HCT116 (cell line): Measurements from ENCODE around the gene TRO. TPM values are rescaled to one million over a fixed set of nuclear protein-coding genes. Genes with fewer than 3 reads are reported as not detected.

Source experiments
- ATAC-seq: fragments of 200-7000 bp; cut with Tn5 transposase; 2 replicates; pipeline ENCODE4 v1.9.1; 2020; ENCODE audit warnings: mild to moderate bottlenecking, moderate library complexity
- BruUV-seq: library from RNA; stranded (reverse); fragments of 400-500 nt; replicated peaks from 2 replicates; lab custom pipeline; 2021; lab: Mats Ljungman, UMichigan
- CTCF ChIA-PET: fragments of 300-600 bp; sonication (Branson Sonifier 250); formaldehyde crosslinking; loops from one replicate; lab custom pipeline; 2021; ENCODE audit warnings: antibody characterized with exemption; lab: Charles Lee
- POLR2A ChIA-PET: fragments of 300-600, 350-600 bp; sonication (Branson Sonifier 250); formaldehyde crosslinking; loops from one replicate; lab custom pipeline; 2021; ENCODE audit warnings: antibody characterized with exemption; lab: Charles Lee
- RAD21 ChIA-PET, 2 experiments: fragments of 300-600 bp; sonication (Branson Sonifier 250); formaldehyde crosslinking; loops; one replicate each; lab custom pipeline; 2023; ENCODE audit warnings: low total read pairs in 2 of 2; ENCODE audit not compliant: uncharacterized antibody in 2 of 2, unreplicated experiment in 2 of 2, low non-redundant PET in 1 of 2; lab: Charles Lee
- DNase-seq: peaks from one replicate; pipeline ENCODE4 v3.0.0-alpha.2; 2010; ENCODE audit warnings: low read depth, low spot score
- H2AFZ ChIP-seq: fragments of 200-600 bp; shearing (Covaris generic), sonication (generic); 2 replicates; pipeline ENCODE4 v1.6.1; 2017; ENCODE audit warnings: low read depth, mixed run types, mixed read lengths, antibody characterized with exemption, low read length; ENCODE audit not compliant: poor library complexity, severe bottlenecking
- H3K27ac ChIP-seq: 2 replicates; pipeline ENCODE4 v1.5.1; 2012; ENCODE audit warnings: low read depth, low read length
- H3K27me3 ChIP-seq: fragments of 200-600 bp; sonication (generic); 2 replicates; pipeline ENCODE4 v1.6.1; 2016; ENCODE audit warnings: mixed run types, low read length, mixed read lengths; ENCODE audit not compliant: insufficient read depth
- H3K36me3 ChIP-seq, 2 experiments: fragments of 200-500 bp in 1 of 2; fragments of 200-600 bp in 1 of 2; sonication (Bioruptor generic) in 1 of 2; sonication (generic) in 1 of 2; 2 replicates each; pipeline versions ENCODE4 v1.5.1 to v1.6.1; 2014 to 2016; ENCODE audit warnings: low read length in 2 of 2, inconsistent platforms in 1 of 2, mixed read lengths in 1 of 2, mixed run types in 1 of 2; ENCODE audit not compliant: insufficient read depth in 2 of 2, control insufficient read depth in 1 of 2
- H3K4me1 ChIP-seq, 2 experiments: fragments of 200-600 bp in 1 of 2; sonication (generic) in 1 of 2; 2 replicates each; pipeline versions ENCODE4 v1.5.1 to v1.6.1; 2012 to 2017; ENCODE audit warnings: low read length in 2 of 2, inconsistent platforms in 1 of 2, mild to moderate bottlenecking in 1 of 2, mixed read lengths in 1 of 2, mixed run types in 1 of 2, moderate library complexity in 1 of 2; ENCODE audit not compliant: insufficient read depth in 2 of 2, control insufficient read depth in 1 of 2
- H3K4me2 ChIP-seq: fragments of 200-600 bp; sonication (generic); 2 replicates; pipeline ENCODE4 v1.6.1; 2017; ENCODE audit warnings: mixed run types, low read length, mixed read lengths
- H3K4me3 ChIP-seq, 2 experiments: fragments of 200-600 bp in 1 of 2; sonication (generic) in 1 of 2; replicated peaks in 1 of 2; 2 replicates each; pipeline ENCODE4 v1.5.1; 2011 to 2016; ENCODE audit warnings: low read length in 2 of 2, control low read depth in 1 of 2, low read depth in 1 of 2, mild to moderate bottlenecking in 1 of 2, mixed read lengths in 1 of 2, mixed run types in 1 of 2
- H3K79me2 ChIP-seq: fragments of 200-600 bp; sonication (generic); 2 replicates; pipeline ENCODE4 v1.6.1; 2017; ENCODE audit warnings: mild to moderate bottlenecking, mixed run types, low read length, moderate library complexity, mixed read lengths; ENCODE audit not compliant: insufficient read depth
- H3K9ac ChIP-seq: fragments of 200-600 bp; sonication (generic); 2 replicates; pipeline ENCODE4 v1.6.1; 2016; ENCODE audit warnings: low read length, mixed read lengths
- H3K9me2 ChIP-seq: fragments of 200-600 bp; sonication (generic), shearing (Covaris generic); 2 replicates; pipeline ENCODE4 v1.6.1; 2017; ENCODE audit warnings: mixed run types, mild to moderate bottlenecking, moderate library complexity; ENCODE audit not compliant: insufficient read depth
- H3K9me3 ChIP-seq, 2 experiments: fragments of 200-500 bp in 1 of 2; fragments of 200-600 bp in 1 of 2; sonication (Bioruptor generic) in 1 of 2; sonication (generic) in 1 of 2; 2 replicates each; pipeline ENCODE4 v1.6.1; 2014 to 2017; ENCODE audit warnings: low read length in 2 of 2, mixed read lengths in 2 of 2, inconsistent platforms in 1 of 2, low read depth in 1 of 2, mild to moderate bottlenecking in 1 of 2, mixed run types in 1 of 2, moderate library complexity in 1 of 2; ENCODE audit not compliant: control insufficient read depth in 1 of 2, insufficient read depth in 1 of 2
- H4K20me1 ChIP-seq: fragments of 200-600 bp; sonication (generic), shearing (Covaris generic); 2 replicates; pipeline ENCODE4 v1.6.1; 2017; ENCODE audit warnings: mixed run types, mild to moderate bottlenecking, moderate library complexity; ENCODE audit not compliant: insufficient read depth
- CBX3 ChIP-seq: IDR thresholded peaks from 2 replicates; pipeline ENCODE4 v1.6.1; 2012; ENCODE audit warnings: low read depth
- CEBPB ChIP-seq: IDR thresholded peaks from 2 replicates; pipeline ENCODE4 v1.6.1; 2012; ENCODE audit warnings: low read depth
- CTCF ChIP-seq, 3 experiments: fragments of 200-600 bp in 1 of 3; sonication (generic) in 1 of 3; IDR thresholded peaks in 2 of 3; conservative IDR thresholded peaks in 1 of 3; 2 replicates each; pipeline ENCODE4 v1.5.1; 2012 to 2017; ENCODE audit warnings: low read depth in 2 of 3, low read length in 2 of 3, antibody characterized with exemption in 1 of 3, borderline replicate concordance in 1 of 3, control low read depth in 1 of 3, mild to moderate bottlenecking in 1 of 3, mixed read lengths in 1 of 3, mixed run types in 1 of 3, moderate library complexity in 1 of 3; ENCODE audit not compliant: insufficient read depth in 1 of 3
- EGR1 ChIP-seq: IDR thresholded peaks from 2 replicates; pipeline ENCODE4 v1.6.1; 2012; ENCODE audit warnings: low read depth
- EZH2 ChIP-seq: fragments of 200-600 bp; sonication (generic); IDR thresholded peaks from 2 replicates; pipeline ENCODE4 v1.6.1; 2017; ENCODE audit warnings: antibody characterized with exemption, mixed run types
- JUND ChIP-seq: IDR thresholded peaks from 2 replicates; pipeline ENCODE4 v1.6.1; 2012
- POLR2AphosphoS5 ChIP-seq: IDR thresholded peaks from 2 replicates; pipeline ENCODE4 v1.6.1; 2011; ENCODE audit warnings: mild to moderate bottlenecking, low read depth, low read length, moderate library complexity
- SRF ChIP-seq: IDR thresholded peaks from 2 replicates; pipeline ENCODE4 v1.6.1; 2012; ENCODE audit warnings: low read depth
- YY1 ChIP-seq: IDR thresholded peaks from 2 replicates; pipeline ENCODE4 v1.6.1; 2011; ENCODE audit warnings: low read length, low read depth, moderate library complexity, mild to moderate bottlenecking; ENCODE audit not compliant: insufficient replicate concordance; ENCODE audit errors: extremely low read depth
- ZBTB33 ChIP-seq: IDR thresholded peaks from 2 replicates; pipeline ENCODE4 v1.6.1; 2011; ENCODE audit warnings: mild to moderate bottlenecking, low read length, moderate library complexity; ENCODE audit not compliant: insufficient replicate concordance; ENCODE audit errors: extremely low read depth
- ZFX ChIP-seq: fragments of 450-650 bp; IDR thresholded peaks from 2 replicates; pipeline ENCODE4 v1.6.1; 2017
- intact Hi-C: fragments of 100-400 bp; cut with micrococcal nuclease; formaldehyde crosslinking; loops from 2 replicates; pipeline ENCODE4 v1.10.0; 2022
- total RNA-seq: library from RNA; stranded (reverse); gene quantifications from one replicate; pipeline ENCODE4 v1.2.1, GENCODE V29; 2021; ENCODE audit not compliant: unreplicated experiment
- TF ChIP-seq, protein P1 (sequence below): IDR thresholded peaks from 2 replicates; pipeline ENCODE4 v1.6.1; 2012

Gene TRO
- total RNA-seq, 1 experiment from 2014 or later, result 0.25 TPM

GRCh38 chrX:54944816-54945215 lies 24.2 kb downstream of the TRO start:
- Histone ChIP-seq H3K4me1 (no peaks in the 10 kb centered on the region), H3K36me3 (no peaks in the 10 kb centered on the region), H3K79me2 (no peaks in the 10 kb centered on the region), H2AFZ (no peak overlapping the region), H3K9me2 (no peaks in the 10 kb centered on the region), H3K4me3 (no peak overlapping the region), H3K9ac (no peak overlapping the region), H3K4me2 (no peak overlapping the region), H4K20me1 (no peaks in the 10 kb centered on the region), H3K27ac (no peak overlapping the region), H3K9me3 (no peaks in the 10 kb centered on the region), H3K27me3 (no peaks in the 10 kb centered on the region)
- POLR2A ChIA-PET, result no interaction called here
- ATAC-seq (no peak), DNase-seq (no peak)
- CTCF ChIA-PET, result no interaction called here
- no TSS peak for BruUV-seq
- no peak for TF ChIP-seq CTCF (IDR thresholded peaks at IDR 0.05 in 2 of 3, conservative IDR thresholded peaks at IDR 0.05 in 1 of 3; ENCODE audit: borderline replicate concordance in 1 of 3, insufficient read depth in 1 of 3, low read depth in 2 of 3, low read length in 2 of 3)
- no peak for TF ChIP-seq EZH2
- TF ChIP-seq, protein P1, sequence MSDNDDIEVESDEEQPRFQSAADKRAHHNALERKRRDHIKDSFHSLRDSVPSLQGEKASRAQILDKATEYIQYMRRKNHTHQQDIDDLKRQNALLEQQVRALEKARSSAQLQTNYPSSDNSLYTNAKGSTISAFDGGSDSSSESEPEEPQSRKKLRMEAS, result no peak
- no peak for TF ChIP-seq CBX3
- no peak for TF ChIP-seq CEBPB
- no peak for TF ChIP-seq POLR2AphosphoS5
- no peak for TF ChIP-seq JUND
- TF ChIP-seq ZFX, result no peak
- TF ChIP-seq ZBTB33, result no peak
- TF ChIP-seq YY1, result no peak
- no peak for TF ChIP-seq EGR1
- TF ChIP-seq SRF, result no peak
- RAD21 ChIA-PET, result no interaction called here
- intact Hi-C loops, result no loop called here
